ENCODE results near the gene SLC27A2.

Gene SLC27A2

GRCh38 chr15:50189633-50190032 lies 7.6 kb downstream of the SLC27A2 start:
- no peak for TF ChIP-seq CTCF (IDR thresholded peaks at IDR 0.05; ENCODE audit: poor library complexity, severe bottlenecking)
- ATAC-seq (ENCODE audit: low read depth) (no peak), DNase-seq (ENCODE audit: low spot score) (no peak)
- peaks cover 9% of the 10 kb centered on the region for H3K4me1 ChIP-seq (ENCODE audit: insufficient read depth, poor library complexity, severe bottlenecking)
- H3K27ac ChIP-seq (ENCODE audit: poor library complexity, severe bottlenecking) = no peak overlapping the region
- no peaks in the 10 kb centered on the region for H3K27me3 ChIP-seq (ENCODE audit: insufficient read depth, poor library complexity, severe bottlenecking)
- no peaks in the 10 kb centered on the region for H3K9me3 ChIP-seq (ENCODE audit: severe bottlenecking)
- no peaks in the 10 kb centered on the region for H3K36me3 ChIP-seq (ENCODE audit: low read depth)
- H3K4me3 ChIP-seq (ENCODE audit: severe bottlenecking) = no peak overlapping the region

GRCh38 chr15:50190166-50190570 lies 8.2 kb downstream of the SLC27A2 start:
- H3K27ac ChIP-seq (ENCODE audit: poor library complexity, severe bottlenecking) = no peak overlapping the region
- ATAC-seq (ENCODE audit: low read depth) (no peak), DNase-seq (ENCODE audit: low spot score) (no peak)
- no peak for TF ChIP-seq CTCF (IDR thresholded peaks at IDR 0.05; ENCODE audit: poor library complexity, severe bottlenecking)
- no peaks in the 10 kb centered on the region for H3K27me3 ChIP-seq (ENCODE audit: insufficient read depth, poor library complexity, severe bottlenecking)
- H3K4me3 ChIP-seq (ENCODE audit: severe bottlenecking) = no peak overlapping the region
- no peaks in the 10 kb centered on the region for H3K9me3 ChIP-seq (ENCODE audit: severe bottlenecking)
- peaks cover 9% of the 10 kb centered on the region for H3K4me1 ChIP-seq (ENCODE audit: insufficient read depth, poor library complexity, severe bottlenecking)
- H3K36me3 ChIP-seq (ENCODE audit: low read depth) = no peaks in the 10 kb centered on the region

GRCh38 chr15:50190723-50191122 lies 8.7 kb downstream of the SLC27A2 start:
- Histone ChIP-seq H3K27me3 (ENCODE audit: insufficient read depth, poor library complexity, severe bottlenecking) (no peaks in the 10 kb centered on the region), H3K9me3 (ENCODE audit: severe bottlenecking) (no peaks in the 10 kb centered on the region), H3K27ac (ENCODE audit: poor library complexity, severe bottlenecking) (no peak overlapping the region), H3K4me3 (ENCODE audit: severe bottlenecking) (no peak overlapping the region), H3K36me3 (ENCODE audit: low read depth) (no peaks in the 10 kb centered on the region), H3K4me1 (ENCODE audit: insufficient read depth, poor library complexity, severe bottlenecking) (peaks cover 9% of the 10 kb centered on the region)
- no peak for DNase-seq (ENCODE audit: low spot score)
- TF ChIP-seq CTCF (IDR thresholded peaks at IDR 0.05; ENCODE audit: poor library complexity, severe bottlenecking) = no peak
- no peak for ATAC-seq (ENCODE audit: low read depth)

- Histone ChIP-seq H3K4me3 (ENCODE audit: severe bottlenecking) (no peak overlapping the region), H3K4me1 (ENCODE audit: insufficient read depth, poor library complexity, severe bottlenecking) (peaks cover 9% of the 10 kb centered on the region), H3K9me3 (ENCODE audit: severe bottlenecking) (no peaks in the 10 kb centered on the region), H3K36me3 (ENCODE audit: low read depth) (no peaks in the 10 kb centered on the region), H3K27ac (ENCODE audit: poor library complexity, severe bottlenecking) (no peak overlapping the region), H3K27me3 (ENCODE audit: insufficient read depth, poor library complexity, severe bottlenecking) (no peaks in the 10 kb centered on the region)
- no peak for DNase-seq (ENCODE audit: low spot score)
- no peak for ATAC-seq (ENCODE audit: low read depth)
- TF ChIP-seq CTCF (IDR thresholded peaks at IDR 0.05; ENCODE audit: poor library complexity, severe bottlenecking) = no peak
Observed at GRCh38 chr15:50192164-50192563, 10.2 kb downstream of the SLC27A2 start.

GRCh38 chr15:50192926-50193620 lies 11.1 kb downstream of the SLC27A2 start:
- DNase-seq (ENCODE audit: low spot score) (peak; percentile 54), ATAC-seq (ENCODE audit: low read depth) (peak; percentile 91)
- Histone ChIP-seq H3K9me3 (ENCODE audit: severe bottlenecking) (no peaks in the 10 kb centered on the region), H3K4me3 (ENCODE audit: severe bottlenecking) (no peak overlapping the region), H3K27ac (ENCODE audit: poor library complexity, severe bottlenecking) (peak overlapping the region; percentile 13), H3K4me1 (ENCODE audit: insufficient read depth, poor library complexity, severe bottlenecking) (peaks cover 9% of the 10 kb centered on the region), H3K36me3 (ENCODE audit: low read depth) (no peaks in the 10 kb centered on the region), H3K27me3 (ENCODE audit: insufficient read depth, poor library complexity, severe bottlenecking) (no peaks in the 10 kb centered on the region)
- no peak for TF ChIP-seq CTCF (IDR thresholded peaks at IDR 0.05; ENCODE audit: poor library complexity, severe bottlenecking)

Measured in RWPE2 (cell line).